H1 (cell line): ENCODE measurements around the gene TEX38. TPM values are rescaled to one million over a fixed set of nuclear protein-coding genes. Genes with fewer than 3 reads are reported as not detected.

Experiments
- CHD7 ChIP-seq: fragments of 300-600 bp; sonication (generic); IDR thresholded peaks from 2 replicates; pipeline ENCODE4 v1.7.1; 2012; ENCODE audit warnings: low read length, moderate library complexity, mild to moderate bottlenecking, inconsistent platforms; ENCODE audit not compliant: insufficient replicate concordance
- GABPA ChIP-seq: IDR thresholded peaks from 2 replicates; pipeline ENCODE4 v1.6.1; 2011; ENCODE audit warnings: mild to moderate bottlenecking, low read length, moderate library complexity, borderline replicate concordance; ENCODE audit not compliant: insufficient read depth
- RAD21 ChIP-seq, 2 experiments: IDR thresholded peaks in 1 of 2; conservative IDR thresholded peaks in 1 of 2; 2 replicates each; pipeline ENCODE4 v1.6.1; 2011; ENCODE audit warnings: low read depth in 2 of 2, low read length in 2 of 2, improper control_type of control experiment in 1 of 2, inconsistent platforms in 1 of 2, mild to moderate bottlenecking in 1 of 2, moderate library complexity in 1 of 2
- polyA plus RNA-seq, 7 experiments: library from polyadenylated mRNA; depleted of rRNA in 3 of 7; stranded (reverse) in 5 of 7; unstranded in 2 of 7; fragments of >200 nt in 5 of 7; fragments of 200-250 nt in 2 of 7; gene quantifications; 1 replicate in 5 of 7; 2 replicates in 1 of 7; 4 replicates in 1 of 7; pipeline versions ENCODE4 v1.2.1 to v1.2.3, GENCODE V29; 2011 to 2013; ENCODE audit warnings: missing spikeins in 2 of 7, mixed read lengths in 2 of 7
- total RNA-seq: library from RNA; stranded (reverse); fragmentation: NEBNext Ultra II Directional; extraction: Animal tissue kit (Norgen Biotek cat#: 25700); gene quantifications from 2 replicates; pipeline ENCODE4 v1.2.1, GENCODE V29; 2021

Gene TEX38
- total and polyA plus RNA-seq, 2 of the 8 experiments (the other 6 are each of a cell fraction or from before 2014, with no cell fraction given) = 0.33 TPM; not detected in 1

DNA sequence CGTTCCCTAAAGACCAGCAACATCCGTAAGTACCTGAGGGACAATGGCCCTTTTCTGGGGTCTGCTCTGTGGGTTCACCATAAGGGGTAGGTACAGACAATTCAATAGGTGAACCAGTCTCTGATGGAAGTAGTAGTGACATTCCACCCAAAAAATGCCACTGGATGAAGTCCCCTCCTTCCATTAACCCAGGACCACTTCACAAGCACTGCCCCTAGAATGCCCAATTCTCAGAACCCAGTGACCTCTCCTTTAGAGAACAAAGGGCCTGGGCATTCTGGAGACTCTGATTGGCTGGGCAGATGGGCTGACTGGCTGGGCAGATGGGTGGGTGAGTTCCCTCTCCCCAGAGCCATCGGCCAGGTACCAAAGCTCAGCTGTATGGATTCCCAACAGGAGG lies at the start of gene TEX38 (continued):
- no peak for TF ChIP-seq CHD7
- no peak for TF ChIP-seq GABPA
- no peak for TF ChIP-seq RAD21 (IDR thresholded peaks at IDR 0.05 in 1 of 2, conservative IDR thresholded peaks at IDR 0.05 in 1 of 2; ENCODE audit: low read depth in 2 of 2, low read length in 2 of 2)
- TF ChIP-seq, all 59 proteins: peak for 0
